Activated CD4-positive, alpha-beta T cell treated with anti-CD3 and anti-CD28 coated beads, Interleukin-2, amount 10 ng/mL, durations not matched to agents 24 days and 14 days (primary cell): ENCODE measurements around the gene APC2. TPM values are rescaled to one million over a fixed set of nuclear protein-coding genes. Genes with fewer than 3 reads are reported as not detected.
A peak's percentile ranks its signal among the peaks of the same experiment; 100 is the strongest.
"Not testable (repeated sequence)": the region's sequence is repeated elsewhere in the genome, so short reads cannot be mapped to it uniquely, and the experiment has no call there.

Experiments
- DNase-seq: peaks from one replicate; pipeline ENCODE4 v3.0.0; 2022
- H3K27ac Mint-ChIP-seq: one replicate; pipeline ENCODE4 v1.8.0; 2022; ENCODE audit warnings: mild to moderate bottlenecking, mixed read lengths
- H3K27me3 Mint-ChIP-seq: one replicate; pipeline ENCODE4 v1.8.0; 2022; ENCODE audit warnings: mixed read lengths
- H3K36me3 Mint-ChIP-seq: one replicate; pipeline ENCODE4 v1.8.0; 2022; ENCODE audit warnings: low read depth, mild to moderate bottlenecking, mixed read lengths
- H3K4me1 Mint-ChIP-seq: one replicate; pipeline ENCODE4 v1.8.0; 2021; ENCODE audit warnings: mixed read lengths
- H3K4me3 Mint-ChIP-seq: one replicate; pipeline ENCODE4 v1.8.0; 2022; ENCODE audit warnings: mild to moderate bottlenecking, moderate library complexity, mixed read lengths
- H3K9me3 Mint-ChIP-seq: one replicate; pipeline ENCODE4 v1.8.0; 2021; ENCODE audit warnings: mixed read lengths
- intact Hi-C: fragments of 100-400 bp; cut with micrococcal nuclease; formaldehyde crosslinking; loops from one replicate; pipeline ENCODE4 v1.15.1; 2023
- total RNA-seq: library from RNA; stranded (reverse); gene quantifications from 2 replicates; pipeline ENCODE4 v1.2.3, GENCODE V29; 2022

The APC2 gene
- total RNA-seq, 1 donor from 2014 or later: 0.16 TPM

GRCh38 chr19:1496714-1497577 lies 47.0 kb downstream of the APC2 start:
- DNase-seq: no peak
- H3K4me3 Mint-ChIP-seq: no peak overlapping the region
- intact Hi-C loops: no loop called here
- no peak overlapping the region for H3K27ac Mint-ChIP-seq
- no peaks in the 10 kb centered on the region for H3K4me1 Mint-ChIP-seq
- no peaks in the 10 kb centered on the region for H3K36me3 Mint-ChIP-seq
- no peaks in the 10 kb centered on the region for H3K9me3 Mint-ChIP-seq
- H3K27me3 Mint-ChIP-seq: peaks cover 4% of the 10 kb centered on the region

GRCh38 chr19:1497578-1498235 lies 47.8 kb downstream of the APC2 start:
- no peak overlapping the region for H3K27ac Mint-ChIP-seq
- no peak overlapping the region for H3K4me3 Mint-ChIP-seq
- peaks cover 2% of the 10 kb centered on the region for H3K4me1 Mint-ChIP-seq
- H3K9me3 Mint-ChIP-seq: no peaks in the 10 kb centered on the region
- intact Hi-C loops: no loop called here
- DNase-seq: no peak
- peaks cover 3% of the 10 kb centered on the region for H3K27me3 Mint-ChIP-seq
- H3K36me3 Mint-ChIP-seq: no peaks in the 10 kb centered on the region

- intact Hi-C loops, H3K36me3 Mint-ChIP-seq, H3K9me3 Mint-ChIP-seq, DNase-seq, H3K27me3 Mint-ChIP-seq, H3K27ac Mint-ChIP-seq, H3K4me3 Mint-ChIP-seq, H3K4me1 Mint-ChIP-seq: not testable (repeated sequence)
Measured at GRCh38 chr19:1499231-1499630, 49.3 kb downstream of the APC2 start.

- H3K36me3 Mint-ChIP-seq: no peaks in the 10 kb centered on the region
- peaks cover 10% of the 10 kb centered on the region for H3K27me3 Mint-ChIP-seq
- H3K4me3 Mint-ChIP-seq: no peak overlapping the region
- H3K9me3 Mint-ChIP-seq: no peaks in the 10 kb centered on the region
- H3K27ac Mint-ChIP-seq: no peak overlapping the region
- intact Hi-C loops: no loop called here
- no peak for DNase-seq
- H3K4me1 Mint-ChIP-seq: peaks cover 2% of the 10 kb centered on the region
Measured at GRCh38 chr19:1501200-1501595, 51.3 kb downstream of the APC2 start.

- peaks cover 10% of the 10 kb centered on the region for H3K27me3 Mint-ChIP-seq
- DNase-seq: no peak
- H3K4me3 Mint-ChIP-seq: no peak overlapping the region
- peaks cover under 1% of the 10 kb centered on the region for H3K9me3 Mint-ChIP-seq
- H3K27ac Mint-ChIP-seq: no peak overlapping the region
- peaks cover 2% of the 10 kb centered on the region for H3K4me1 Mint-ChIP-seq
- H3K36me3 Mint-ChIP-seq: no peaks in the 10 kb centered on the region
- intact Hi-C loops: no loop called here
Measured at GRCh38 chr19:1502433-1503088, 52.6 kb downstream of the APC2 start.

GRCh38 chr19:1503089-1503924 lies 53.4 kb downstream of the APC2 start:
- Mint-ChIP-seq H3K27me3 (peaks cover 13% of the 10 kb centered on the region), H3K9me3 (peaks cover 5% of the 10 kb centered on the region), H3K4me1 (peaks cover 6% of the 10 kb centered on the region), H3K36me3 (no peaks in the 10 kb centered on the region), H3K27ac (no peak overlapping the region), H3K4me3 (no peak overlapping the region)
- peak; percentile 90 for DNase-seq
- intact Hi-C loops: no loop called here

GRCh38 chr19:1503925-1504773 lies 54.2 kb downstream of the APC2 start:
- intact Hi-C loops: no loop called here
- Mint-ChIP-seq H3K36me3 (no peaks in the 10 kb centered on the region), H3K4me1 (peaks cover 6% of the 10 kb centered on the region), H3K27me3 (peaks cover 17% of the 10 kb centered on the region), H3K4me3 (no peak overlapping the region), H3K27ac (no peak overlapping the region), H3K9me3 (peaks cover 5% of the 10 kb centered on the region)
- DNase-seq: no peak

- no peak for DNase-seq
- Mint-ChIP-seq H3K27ac (no peak overlapping the region), H3K9me3 (peaks cover 5% of the 10 kb centered on the region), H3K4me1 (peaks cover 7% of the 10 kb centered on the region), H3K36me3 (peaks cover 2% of the 10 kb centered on the region), H3K4me3 (no peak overlapping the region), H3K27me3 (peaks cover 20% of the 10 kb centered on the region)
- intact Hi-C loops: no loop called here
Measured at GRCh38 chr19:1505012-1505411, 55.1 kb downstream of the APC2 start.

GRCh38 chr19:1505991-1506881 lies 56.3 kb downstream of the APC2 start:
- peaks cover 2% of the 10 kb centered on the region for H3K36me3 Mint-ChIP-seq
- peaks cover 8% of the 10 kb centered on the region for H3K4me1 Mint-ChIP-seq
- intact Hi-C loops: no loop called here
- DNase-seq: no peak
- H3K27ac Mint-ChIP-seq: no peak overlapping the region
- H3K27me3 Mint-ChIP-seq: peaks cover 24% of the 10 kb centered on the region
- H3K9me3 Mint-ChIP-seq: peaks cover 5% of the 10 kb centered on the region
- no peak overlapping the region for H3K4me3 Mint-ChIP-seq

GRCh38 chr19:1507192-1507660 lies 57.3 kb downstream of the APC2 start:
- intact Hi-C loops: no loop called here
- peaks cover 2% of the 10 kb centered on the region for H3K36me3 Mint-ChIP-seq
- peaks cover 8% of the 10 kb centered on the region for H3K4me1 Mint-ChIP-seq
- H3K4me3 Mint-ChIP-seq: no peak overlapping the region
- H3K27ac Mint-ChIP-seq: no peak overlapping the region
- DNase-seq: no peak
- peaks cover 5% of the 10 kb centered on the region for H3K9me3 Mint-ChIP-seq
- H3K27me3 Mint-ChIP-seq: peaks cover 25% of the 10 kb centered on the region

GRCh38 chr19:1507763-1508506 lies 58.0 kb downstream of the APC2 start:
- Mint-ChIP-seq H3K9me3 (peaks cover 5% of the 10 kb centered on the region), H3K4me3 (peak overlapping the region; percentile 87), H3K27ac (peak overlapping the region; percentile 88), H3K27me3 (peaks cover 22% of the 10 kb centered on the region), H3K4me1 (peaks cover 7% of the 10 kb centered on the region), H3K36me3 (peaks cover 2% of the 10 kb centered on the region)
- intact Hi-C loops: loop anchor here (2.0 kb wide), 1 partner anchor 17 kb away; the partner anchor contains the start of genes PCSK4 and REEP6
- peak; percentile 95 for DNase-seq
